ENCODE results near the gene ARF1. TPM values are rescaled to one million over a fixed set of nuclear protein-coding genes. Genes with fewer than 3 reads are reported as not detected.

ARF1 gene
- total and polyA plus RNA-seq, 2 of the 13 experiments (the other 11 are each of a cell fraction or from before 2014, with no cell fraction given): 186 to 327 TPM

GRCh38 chr1:228045871-228046270 lies 36.6 kb upstream of the ARF1 start (continued):
- no peak for TF ChIP-seq ZFX (CRISPR knock-in tag; IDR thresholded peaks at IDR 0.05; ENCODE audit: low read depth)
- no peak for TF ChIP-seq HIVEP1 (CRISPR knock-in tag; IDR thresholded peaks at IDR 0.05)
- TF ChIP-seq ZNF605 (CRISPR knock-in tag; IDR thresholded peaks at IDR 0.05): no peak
- TF ChIP-seq REL (CRISPR knock-in tag; conservative IDR thresholded peaks at IDR 0.05): no peak
- TF ChIP-seq CREM (IDR thresholded peaks at IDR 0.05): no peak
- no peak for TF ChIP-seq CREM (CRISPR knock-in tag; IDR thresholded peaks at IDR 0.05)
- no peak for TF ChIP-seq SMAD9 (CRISPR knock-in tag; IDR thresholded peaks at IDR 0.05)

GRCh38 chr1:228046421-228047182 lies 35.9 kb upstream of the ARF1 start:
- H3K4me2 ChIP-seq (ENCODE audit: low read depth, low read length): no peak overlapping the region
- DNase-seq (ENCODE audit: low spot score) (no peak), FAIRE-seq (no peak), ATAC-seq (no peak)
- H3K79me2 ChIP-seq (ENCODE audit: insufficient read depth, low read length): no peaks in the 10 kb centered on the region
- H3K4me1 ChIP-seq (ENCODE audit: insufficient read depth, low read length): no peaks in the 10 kb centered on the region
- intact Hi-C loops (cut with micrococcal nuclease; ENCODE audit: unreplicated experiment) (no loop called here), in situ Hi-C loops (cut with HindIII; ENCODE audit: extremely low pct_ligation_motif_present, low pct_unique_long_range_greater_than_20kb) (no loop called here)
- no peak overlapping the region for H2AFZ ChIP-seq (ENCODE audit: low read length)
- H3K27ac ChIP-seq (ENCODE audit: extremely low read length, insufficient read depth, low read length): no peak overlapping the region
- no TSS peak for BruUV-seq (replicated peaks)
- no peak overlapping the region for H3K9ac ChIP-seq (ENCODE audit: insufficient read depth, low read depth, low read length)
- ChIA-PET POLR2A (no interaction called here), CTCF (ENCODE audit: low intra/inter-chr PET ratio, low total read pairs) (no interaction called here)
- no peaks in the 10 kb centered on the region for H3K36me3 ChIP-seq (replicated peaks in 1 of 2; ENCODE audit: control insufficient read depth in 1 of 2, insufficient read depth in 2 of 2, low read length in 2 of 2)
- 47% methylated on average over 8 of the region's 8 CpGs for WGBS (ENCODE audit: low lambda C conversion rate)
- H4K20me1 ChIP-seq (ENCODE audit: insufficient read depth, low read length): no peaks in the 10 kb centered on the region
- no peaks in the 10 kb centered on the region for H3K9me3 ChIP-seq (ENCODE audit: low read length)
- peaks cover 0 to 33% of the 10 kb centered on the region in 2 experiments; a peak in 4 of 5 replicates for H3K27me3 ChIP-seq (ENCODE audit: control insufficient read depth in 1 of 2, insufficient read depth in 2 of 2, low read length in 2 of 2)
- TF ChIP-seq ZNF572 (CRISPR knock-in tag; IDR thresholded peaks at IDR 0.05): no peak
- TF ChIP-seq ZMAT5 (CRISPR knock-in tag; IDR thresholded peaks at IDR 0.05; ENCODE audit: borderline replicate concordance, low read depth): no peak
- TF ChIP-seq MNT (IDR thresholded peaks at IDR 0.05): peak; percentile 89
- TF ChIP-seq ZNF331 (CRISPR knock-in tag; IDR thresholded peaks at IDR 0.05): no peak
- TF ChIP-seq FOXP1 (IDR thresholded peaks at IDR 0.05): 0 out of 2 replicates have a peak, but pooled peaks have one; percentile 3
- TF ChIP-seq FOXP1 (CRISPR knock-in tag; IDR thresholded peaks at IDR 0.05): no peak
- TF ChIP-seq NBN (conservative IDR thresholded peaks at IDR 0.05): 0 out of 2 replicates have a peak, but pooled peaks have one; percentile 31
- H3K4me3 ChIP-seq (replicated peaks in 1 of 3; ENCODE audit: insufficient read depth in 1 of 3, low read depth in 2 of 3, low read length in 3 of 3): no peak overlapping the region
